ENCODE data around the gene CPLANE1. TPM values are rescaled to one million over a fixed set of nuclear protein-coding genes. Genes with fewer than 3 reads are reported as not detected.
"Not testable (repeated sequence)": the region's sequence is repeated elsewhere in the genome, so short reads cannot be mapped to it uniquely, and the experiment has no call there.

Gene CPLANE1
- total and polyA plus RNA-seq, 8 donors = 3.5 to 11.0 (median 7.3) TPM

- DNase-seq = no peak
- intact Hi-C loops (cut with DNase I) = no loop called here
- H3K4me3 ChIP-seq = no peak overlapping the region
- no peak for TF ChIP-seq CTCF (IDR thresholded peaks at IDR 0.05)
- H3K4me1 ChIP-seq = peaks cover 6 to 13% (median 13%) of the 10 kb centered on the region in 3 donors
- peak overlapping the region in 1 of 4 donors; percentile 21 for H3K27ac ChIP-seq
- ATAC-seq = peak in 3 of 4 donors; percentile 34 to 60 (median 54)
- no peaks in the 10 kb centered on the region for H3K27me3 ChIP-seq
- H3K9me3 ChIP-seq = no peaks in the 10 kb centered on the region
- FAIRE-seq = no peak
- WGBS, 2 donors = 27% methylated on average over 3 of the region's 3 CpGs
- H3K36me3 ChIP-seq = peaks cover 0 to 30% (median 5%) of the 10 kb centered on the region in 3 donors
These were observed 83.0 kb downstream of the CPLANE1 start for GRCh38 chr5:37166197-37166596.

GRCh38 chr5:37165761-37166160, 83.4 kb downstream of the CPLANE1 start:
- 15 to 25% methylated on average over 1 of the region's 1 CpG for WGBS, 2 donors
- no peak for TF ChIP-seq CTCF (IDR thresholded peaks at IDR 0.05)
- H3K4me3 ChIP-seq = no peak overlapping the region
- H3K9me3 ChIP-seq = no peaks in the 10 kb centered on the region
- H3K4me1 ChIP-seq = peaks cover 6 to 13% (median 13%) of the 10 kb centered on the region in 3 donors
- DNase-seq (no peak), FAIRE-seq (no peak), ATAC-seq (peak; percentile 92 to 99 (median 97))
- H3K36me3 ChIP-seq = peaks cover 0 to 25% (median 5%) of the 10 kb centered on the region in 3 donors
- intact Hi-C loops (cut with DNase I) = no loop called here
- peak overlapping the region in 1 of 4 donors; percentile 21 for H3K27ac ChIP-seq
- no peaks in the 10 kb centered on the region for H3K27me3 ChIP-seq

GRCh38 chr5:37153661-37154060, 95.5 kb downstream of the CPLANE1 start:
- ATAC-seq = no peak

GRCh38 chr5:37146896-37147295, 102.3 kb downstream of the CPLANE1 start:
- TF ChIP-seq CTCF (IDR thresholded peaks at IDR 0.05) = no peak
- H3K27ac ChIP-seq = no peak overlapping the region
- no peak for DNase-seq
- intact Hi-C loops (cut with DNase I) = no loop called here
- H3K27me3 ChIP-seq = no peaks in the 10 kb centered on the region
- H3K36me3 ChIP-seq = peaks cover 0 to 11% (median 3%) of the 10 kb centered on the region in 3 donors
- FAIRE-seq = no peak
- no peak for ATAC-seq
- H3K9me3 ChIP-seq = no peaks in the 10 kb centered on the region
- no peaks in the 10 kb centered on the region for H3K4me1 ChIP-seq
- WGBS, 2 donors = 96 to 97% methylated on average over 1 of the region's 1 CpG
- no peak overlapping the region for H3K4me3 ChIP-seq

More at GRCh38 chr5:37153661-37154060, 95.5 kb downstream of the CPLANE1 start:
- H3K4me3 ChIP-seq = no peak overlapping the region
- H3K4me1 ChIP-seq = no peaks in the 10 kb centered on the region
- FAIRE-seq (no peak), DNase-seq (no peak)
- no peaks in the 10 kb centered on the region for H3K27me3 ChIP-seq
- no peak overlapping the region for H3K27ac ChIP-seq
- WGBS, 2 donors = 88 to 89% methylated on average over 3 of the region's 3 CpGs
- no peak for TF ChIP-seq CTCF (IDR thresholded peaks at IDR 0.05)
- H3K9me3 ChIP-seq = no peaks in the 10 kb centered on the region
- peaks cover 0 to 36% (median 5%) of the 10 kb centered on the region in 3 donors for H3K36me3 ChIP-seq
- intact Hi-C loops (cut with DNase I) = no loop called here

GRCh38 chr5:37136694-37137093, 112.5 kb downstream of the CPLANE1 start:
- Histone ChIP-seq H3K27me3 (no peaks in the 10 kb centered on the region), H3K9me3 (no peaks in the 10 kb centered on the region), H3K4me1 (peaks cover 0 to 6% (median 0%) of the 10 kb centered on the region in 3 donors), H3K36me3 (peaks cover 0 to 19% (median 0%) of the 10 kb centered on the region in 3 donors), H3K27ac (no peak overlapping the region), H3K4me3 (no peak overlapping the region)
- TF ChIP-seq CTCF (IDR thresholded peaks at IDR 0.05) = no peak
- intact Hi-C loops (cut with DNase I) = no loop called here
- ATAC-seq (no peak), FAIRE-seq (no peak), DNase-seq (no peak)
- 96 to 100% methylated on average over 2 of the region's 2 CpGs for WGBS, 2 donors

GRCh38 chr5:37135312-37135711, 113.9 kb downstream of the CPLANE1 start:
- WGBS, 2 donors = 97 to 98% methylated on average over 6 of the region's 6 CpGs
- H3K27ac ChIP-seq; H3K4me1 ChIP-seq; ATAC-seq; H3K27me3 ChIP-seq; H3K9me3 ChIP-seq; H3K4me3 ChIP-seq; DNase-seq; intact Hi-C loops (cut with DNase I); FAIRE-seq: not testable (repeated sequence)
- H3K36me3 ChIP-seq = peaks cover 0 to 19% (median 0%) of the 10 kb centered on the region in 3 donors
